Measurements from ENCODE around the gene PPM1H.

PPM1H gene

GRCh38 chr12:62724285-62724684, 210.7 kb downstream of the PPM1H start:
- Histone ChIP-seq H3K14ac (ENCODE audit: low read length) (no peak overlapping the region), H3K4ac (ENCODE audit: low read length) (no peak overlapping the region), H3K4me2 (ENCODE audit: insufficient read depth, low read length, poor library complexity, severe bottlenecking) (no peak overlapping the region), H4K91ac (ENCODE audit: low read depth, low read length, poor library complexity) (no peak overlapping the region), H2BK5ac (ENCODE audit: low read length) (no peak overlapping the region), H3K4me1 (ENCODE audit: control insufficient read depth in 2 of 2, insufficient read depth in 1 of 2, low read depth in 1 of 2, low read length in 2 of 2) (peaks cover 11 to 16% of the 10 kb centered on the region in 2 donors), H3K4me3 (ENCODE audit: low read length in 2 of 2) (no peak overlapping the region), H3K9me3 (replicated peaks in 1 of 2; ENCODE audit: control insufficient read depth in 2 of 2, insufficient read depth in 1 of 2, low read depth in 1 of 2, low read length in 2 of 2) (peaks cover 0 to 8% of the 10 kb centered on the region in 2 donors), H3K36me3 (replicated peaks in 1 of 2; ENCODE audit: control insufficient read depth in 2 of 2, insufficient read depth in 2 of 2, low read length in 2 of 2) (no peaks in the 10 kb centered on the region), H3K23ac (ENCODE audit: low read depth, low read length, poor library complexity) (no peak overlapping the region), H2AFZ (ENCODE audit: low read length) (no peak overlapping the region), H3K27ac (replicated peaks; ENCODE audit: low read length) (no peak overlapping the region), H3K9ac (ENCODE audit: low read depth, low read length, poor library complexity) (no peak overlapping the region), H2BK120ac (ENCODE audit: low read depth, low read length) (no peak overlapping the region), H3K27me3 (ENCODE audit: control insufficient read depth in 3 of 3, insufficient read depth in 3 of 3, low read depth in 1 of 3, low read length in 3 of 3) (no peaks in the 10 kb centered on the region), H2BK12ac (ENCODE audit: low read length) (peak overlapping the region; percentile 52), H3K18ac (ENCODE audit: low read length) (peak overlapping the region; percentile 64), H2AK5ac (ENCODE audit: low read depth, low read length) (no peak overlapping the region), H3K79me1 (ENCODE audit: low read depth, low read length) (no peaks in the 10 kb centered on the region), H2BK15ac (ENCODE audit: low read length) (peak overlapping the region; percentile 58), H4K8ac (ENCODE audit: low read depth, low read length) (no peak overlapping the region)
- no CpG with 5 or more reads among the region's 3 CpGs for WGBS, 2 donors (ENCODE audit: extremely low coverage in 2 of 2, insufficient read length in 2 of 2, insufficient replicate concordance in 1 of 2)
- DNase-seq (ENCODE audit: low spot score) = no peak

GRCh38 chr12:62722971-62723680, 211.8 kb downstream of the PPM1H start:
- Histone ChIP-seq H3K14ac (ENCODE audit: low read length) (no peak overlapping the region), H4K91ac (ENCODE audit: low read depth, low read length, poor library complexity) (no peak overlapping the region), H3K9me3 (replicated peaks in 1 of 2; ENCODE audit: control insufficient read depth in 2 of 2, insufficient read depth in 1 of 2, low read depth in 1 of 2, low read length in 2 of 2) (peaks cover 0 to 3% of the 10 kb centered on the region in 2 donors), H3K4me3 (ENCODE audit: low read length in 2 of 2) (no peak overlapping the region), H3K27ac (replicated peaks; ENCODE audit: low read length) (no peak overlapping the region), H3K79me1 (ENCODE audit: low read depth, low read length) (no peaks in the 10 kb centered on the region), H3K4ac (ENCODE audit: low read length) (no peak overlapping the region), H2AK5ac (ENCODE audit: low read depth, low read length) (no peak overlapping the region), H3K23ac (ENCODE audit: low read depth, low read length, poor library complexity) (no peak overlapping the region), H2BK15ac (ENCODE audit: low read length) (no peak overlapping the region), H3K18ac (ENCODE audit: low read length) (no peak overlapping the region), H3K4me2 (ENCODE audit: insufficient read depth, low read length, poor library complexity, severe bottlenecking) (no peak overlapping the region), H2BK5ac (ENCODE audit: low read length) (no peak overlapping the region), H3K27me3 (ENCODE audit: control insufficient read depth in 3 of 3, insufficient read depth in 3 of 3, low read depth in 1 of 3, low read length in 3 of 3) (no peaks in the 10 kb centered on the region), H3K4me1 (ENCODE audit: control insufficient read depth in 2 of 2, insufficient read depth in 1 of 2, low read depth in 1 of 2, low read length in 2 of 2) (peaks cover 11 to 16% of the 10 kb centered on the region in 2 donors), H3K36me3 (replicated peaks in 1 of 2; ENCODE audit: control insufficient read depth in 2 of 2, insufficient read depth in 2 of 2, low read length in 2 of 2) (no peaks in the 10 kb centered on the region), H4K8ac (ENCODE audit: low read depth, low read length) (no peak overlapping the region), H3K9ac (ENCODE audit: low read depth, low read length, poor library complexity) (no peak overlapping the region), H2AFZ (ENCODE audit: low read length) (no peak overlapping the region), H2BK120ac (ENCODE audit: low read depth, low read length) (no peak overlapping the region), H2BK12ac (ENCODE audit: low read length) (no peak overlapping the region)
- WGBS, 2 donors (ENCODE audit: extremely low coverage in 2 of 2, insufficient read length in 2 of 2, insufficient replicate concordance in 1 of 2) = no CpG with 5 or more reads among the region's 3 CpGs
- no peak for DNase-seq (ENCODE audit: low spot score)

GRCh38 chr12:62720661-62721330, 214.2 kb downstream of the PPM1H start:
- Histone ChIP-seq H2BK120ac (ENCODE audit: low read depth, low read length) (no peak overlapping the region), H2AFZ (ENCODE audit: low read length) (no peak overlapping the region), H4K8ac (ENCODE audit: low read depth, low read length) (no peak overlapping the region), H2BK12ac (ENCODE audit: low read length) (no peak overlapping the region), H3K4me2 (ENCODE audit: insufficient read depth, low read length, poor library complexity, severe bottlenecking) (no peak overlapping the region), H2BK5ac (ENCODE audit: low read length) (no peak overlapping the region), H3K9ac (ENCODE audit: low read depth, low read length, poor library complexity) (no peak overlapping the region), H3K79me1 (ENCODE audit: low read depth, low read length) (no peaks in the 10 kb centered on the region), H3K4me1 (ENCODE audit: control insufficient read depth in 2 of 2, insufficient read depth in 1 of 2, low read depth in 1 of 2, low read length in 2 of 2) (peaks cover 22 to 32% of the 10 kb centered on the region in 2 donors), H2BK15ac (ENCODE audit: low read length) (no peak overlapping the region), H3K36me3 (replicated peaks in 1 of 2; ENCODE audit: control insufficient read depth in 2 of 2, insufficient read depth in 2 of 2, low read length in 2 of 2) (no peaks in the 10 kb centered on the region), H3K23ac (ENCODE audit: low read depth, low read length, poor library complexity) (no peak overlapping the region), H3K27me3 (ENCODE audit: control insufficient read depth in 3 of 3, insufficient read depth in 3 of 3, low read depth in 1 of 3, low read length in 3 of 3) (no peaks in the 10 kb centered on the region), H3K14ac (ENCODE audit: low read length) (no peak overlapping the region), H3K4ac (ENCODE audit: low read length) (no peak overlapping the region), H3K9me3 (replicated peaks in 1 of 2; ENCODE audit: control insufficient read depth in 2 of 2, insufficient read depth in 1 of 2, low read depth in 1 of 2, low read length in 2 of 2) (peaks cover 0 to 2% of the 10 kb centered on the region in 2 donors), H4K91ac (ENCODE audit: low read depth, low read length, poor library complexity) (no peak overlapping the region), H2AK5ac (ENCODE audit: low read depth, low read length) (peak overlapping the region; percentile 14), H3K4me3 (ENCODE audit: low read length in 2 of 2) (no peak overlapping the region), H3K18ac (ENCODE audit: low read length) (peak overlapping the region; percentile 45), H3K27ac (replicated peaks; ENCODE audit: low read length) (no peak overlapping the region)
- no peak for DNase-seq (ENCODE audit: low spot score)
- WGBS, 2 donors (ENCODE audit: extremely low coverage in 2 of 2, insufficient read length in 2 of 2, insufficient replicate concordance in 1 of 2) = no CpG with 5 or more reads among the region's 8 CpGs

GRCh38 chr12:62720025-62720424, 214.9 kb downstream of the PPM1H start:
- no peak overlapping the region for H2AFZ ChIP-seq (ENCODE audit: low read length)
- no peak overlapping the region for H3K14ac ChIP-seq (ENCODE audit: low read length)
- no peaks in the 10 kb centered on the region for H3K27me3 ChIP-seq (ENCODE audit: control insufficient read depth in 3 of 3, insufficient read depth in 3 of 3, low read depth in 1 of 3, low read length in 3 of 3)
- H3K4me1 ChIP-seq (ENCODE audit: control insufficient read depth in 2 of 2, insufficient read depth in 1 of 2, low read depth in 1 of 2, low read length in 2 of 2) = peaks cover 25 to 37% of the 10 kb centered on the region in 2 donors
- no peak overlapping the region for H3K18ac ChIP-seq (ENCODE audit: low read length)
- no peak overlapping the region for H2BK120ac ChIP-seq (ENCODE audit: low read depth, low read length)
- no peak overlapping the region for H3K4me3 ChIP-seq (ENCODE audit: low read length in 2 of 2)
- no peaks in the 10 kb centered on the region for H3K79me1 ChIP-seq (ENCODE audit: low read depth, low read length)
- H2BK5ac ChIP-seq (ENCODE audit: low read length) = no peak overlapping the region
- H3K9ac ChIP-seq (ENCODE audit: low read depth, low read length, poor library complexity) = no peak overlapping the region
- H4K8ac ChIP-seq (ENCODE audit: low read depth, low read length) = no peak overlapping the region
- H2BK12ac ChIP-seq (ENCODE audit: low read length) = no peak overlapping the region
- no peak overlapping the region for H3K23ac ChIP-seq (ENCODE audit: low read depth, low read length, poor library complexity)
- H3K4ac ChIP-seq (ENCODE audit: low read length) = no peak overlapping the region
- H3K9me3 ChIP-seq (replicated peaks in 1 of 2; ENCODE audit: control insufficient read depth in 2 of 2, insufficient read depth in 1 of 2, low read depth in 1 of 2, low read length in 2 of 2) = peaks cover 0 to 2% of the 10 kb centered on the region in 2 donors
- DNase-seq (ENCODE audit: low spot score) = no peak
- no CpG with 5 or more reads among the region's 2 CpGs for WGBS, 2 donors (ENCODE audit: extremely low coverage in 2 of 2, insufficient read length in 2 of 2, insufficient replicate concordance in 1 of 2)
- no peak overlapping the region for H4K91ac ChIP-seq (ENCODE audit: low read depth, low read length, poor library complexity)
- H3K27ac ChIP-seq (replicated peaks; ENCODE audit: low read length) = no peak overlapping the region
- H3K4me2 ChIP-seq (ENCODE audit: insufficient read depth, low read length, poor library complexity, severe bottlenecking) = no peak overlapping the region
- H2BK15ac ChIP-seq (ENCODE audit: low read length) = no peak overlapping the region
- no peaks in the 10 kb centered on the region for H3K36me3 ChIP-seq (replicated peaks in 1 of 2; ENCODE audit: control insufficient read depth in 2 of 2, insufficient read depth in 2 of 2, low read length in 2 of 2)
- no peak overlapping the region for H2AK5ac ChIP-seq (ENCODE audit: low read depth, low read length)

All from neuronal stem cell (in vitro differentiated cells).